ENCODE data around the gene FANCD2. TPM values are rescaled to one million over a fixed set of nuclear protein-coding genes. Genes with fewer than 3 reads are reported as not detected.

FANCD2 gene
- total and polyA plus RNA-seq, 2 experiments from 2014 or later = 61.5 to 71.6 TPM

DNA sequence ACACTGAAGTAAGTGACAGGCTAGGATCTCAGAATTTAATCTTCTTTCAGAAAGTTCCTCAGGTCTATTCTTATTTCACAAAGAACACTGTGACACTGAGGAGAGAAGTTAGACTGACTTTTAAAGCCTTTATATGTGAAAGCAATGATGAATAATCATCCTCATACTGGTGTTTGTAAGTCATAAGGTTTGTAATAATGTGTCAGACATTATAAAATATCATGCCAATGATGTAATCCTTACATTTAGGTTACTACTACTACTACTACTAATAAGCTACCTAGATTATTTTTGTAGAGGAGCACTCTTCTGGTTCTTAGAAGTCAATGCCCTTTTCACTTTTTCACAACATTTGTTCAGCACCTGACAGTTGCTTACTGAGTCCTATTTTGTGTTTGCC, 48.4 kb downstream of the FANCD2 start:
- Histone ChIP-seq H3F3A (replicated peaks; ENCODE audit: low read depth) (no peaks in the 10 kb centered on the region), H3K79me2 (replicated peaks; ENCODE audit: insufficient read depth) (no peaks in the 10 kb centered on the region), H3K27me3 (ENCODE audit: insufficient read depth) (no peaks in the 10 kb centered on the region), H2AFZ (no peak overlapping the region), H3K9me2 (ENCODE audit: insufficient read depth) (no peaks in the 10 kb centered on the region), H3K36me3 (ENCODE audit: insufficient read depth) (peaks cover 31% of the 10 kb centered on the region), H3K27ac (ENCODE audit: low read depth) (no peak overlapping the region), H3K4me1 (ENCODE audit: insufficient read depth) (no peaks in the 10 kb centered on the region), H3K4me2 (no peak overlapping the region), H3K4me3 (no peak overlapping the region), H4K20me1 (replicated peaks; ENCODE audit: insufficient read depth) (no peaks in the 10 kb centered on the region)
- H3K27me3 Mint-ChIP-seq (ENCODE audit: insufficient read depth, low read depth, poor library complexity) = peaks cover 2% of the 10 kb centered on the region
- H3K4me1 Mint-ChIP-seq = no peaks in the 10 kb centered on the region
- no peak overlapping the region for H3K27ac Mint-ChIP-seq
- ATAC-seq (no peak), DNase-seq (ENCODE audit: low spot score) (no peak)
- no peaks in the 10 kb centered on the region for H3K9me3 Mint-ChIP-seq
- H3K4me3 Mint-ChIP-seq = no peak overlapping the region
- H3K36me3 Mint-ChIP-seq (ENCODE audit: low read depth) = peaks cover 54% of the 10 kb centered on the region
- TF ChIP-seq CREB1 (CRISPR knock-in tag; IDR thresholded peaks at IDR 0.05; ENCODE audit: low read depth) = no peak

DNA sequence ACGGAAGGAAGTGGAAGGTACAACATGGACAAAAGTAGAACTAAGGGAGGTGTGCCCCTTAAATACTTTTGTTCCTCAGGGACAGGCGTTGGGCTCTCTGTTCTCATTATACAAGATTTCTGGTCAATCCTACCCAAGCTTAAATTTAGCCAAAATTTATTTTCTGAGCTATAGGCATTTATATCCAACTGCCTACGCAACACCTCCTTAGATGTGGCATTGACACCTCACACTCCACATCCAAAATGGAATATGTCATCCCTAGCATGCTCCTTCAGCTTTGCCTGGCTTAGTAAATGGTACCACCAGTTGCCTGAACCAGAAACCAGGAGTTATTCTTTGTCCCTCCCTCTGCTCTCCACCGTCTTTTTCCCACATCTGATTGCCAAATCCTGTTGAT, 55.6 kb downstream of the FANCD2 start:
- ATAC-seq = no peak

More for the DNA sequence above, 55.6 kb downstream of the FANCD2 start:
- Mint-ChIP-seq H3K9me3 (no peaks in the 10 kb centered on the region), H3K27ac (no peak overlapping the region), H3K27me3 (ENCODE audit: insufficient read depth, low read depth, poor library complexity) (peaks cover 2% of the 10 kb centered on the region), H3K36me3 (ENCODE audit: low read depth) (peaks cover 72% of the 10 kb centered on the region), H3K4me1 (no peaks in the 10 kb centered on the region), H3K4me3 (no peak overlapping the region)
- Histone ChIP-seq H2AFZ (no peak overlapping the region), H4K20me1 (replicated peaks; ENCODE audit: insufficient read depth) (no peaks in the 10 kb centered on the region; the same call in 1 of the 2 replicates), H3K4me2 (no peak overlapping the region), H3K9me2 (ENCODE audit: insufficient read depth) (no peaks in the 10 kb centered on the region), H3K27me3 (ENCODE audit: insufficient read depth) (no peaks in the 10 kb centered on the region), H3K4me3 (no peak overlapping the region), H3K27ac (ENCODE audit: low read depth) (no peak overlapping the region), H3K79me2 (replicated peaks; ENCODE audit: insufficient read depth) (no peaks in the 10 kb centered on the region), H3F3A (replicated peaks; ENCODE audit: low read depth) (peaks cover 3% of the 10 kb centered on the region; the same call in 1 of the 2 replicates), H3K36me3 (ENCODE audit: insufficient read depth) (peaks cover 68% of the 10 kb centered on the region), H3K4me1 (ENCODE audit: insufficient read depth) (no peaks in the 10 kb centered on the region)
- TF ChIP-seq STAT1 (IDR thresholded peaks at IDR 0.05; ENCODE audit: unreplicated experiment) (no peak), REST (IDR thresholded peaks at IDR 0.05; ENCODE audit: unreplicated experiment) (no peak), NANOG (IDR thresholded peaks at IDR 0.05; ENCODE audit: borderline replicate concordance) (no peak), ZNF462 (CRISPR knock-in tag; IDR thresholded peaks at IDR 0.05) (no peak), EZH2 (IDR thresholded peaks at IDR 0.05; ENCODE audit: low read depth, unreplicated experiment) (no peak), POLR2AphosphoS5 (IDR thresholded peaks at IDR 0.05; ENCODE audit: low read depth) (no peak), EZH2phosphoT487 (IDR thresholded peaks at IDR 0.05; ENCODE audit: unreplicated experiment) (no peak), CREB1 (CRISPR knock-in tag; IDR thresholded peaks at IDR 0.05; ENCODE audit: low read depth) (no peak)
- TF ChIP-seq, protein P1, sequence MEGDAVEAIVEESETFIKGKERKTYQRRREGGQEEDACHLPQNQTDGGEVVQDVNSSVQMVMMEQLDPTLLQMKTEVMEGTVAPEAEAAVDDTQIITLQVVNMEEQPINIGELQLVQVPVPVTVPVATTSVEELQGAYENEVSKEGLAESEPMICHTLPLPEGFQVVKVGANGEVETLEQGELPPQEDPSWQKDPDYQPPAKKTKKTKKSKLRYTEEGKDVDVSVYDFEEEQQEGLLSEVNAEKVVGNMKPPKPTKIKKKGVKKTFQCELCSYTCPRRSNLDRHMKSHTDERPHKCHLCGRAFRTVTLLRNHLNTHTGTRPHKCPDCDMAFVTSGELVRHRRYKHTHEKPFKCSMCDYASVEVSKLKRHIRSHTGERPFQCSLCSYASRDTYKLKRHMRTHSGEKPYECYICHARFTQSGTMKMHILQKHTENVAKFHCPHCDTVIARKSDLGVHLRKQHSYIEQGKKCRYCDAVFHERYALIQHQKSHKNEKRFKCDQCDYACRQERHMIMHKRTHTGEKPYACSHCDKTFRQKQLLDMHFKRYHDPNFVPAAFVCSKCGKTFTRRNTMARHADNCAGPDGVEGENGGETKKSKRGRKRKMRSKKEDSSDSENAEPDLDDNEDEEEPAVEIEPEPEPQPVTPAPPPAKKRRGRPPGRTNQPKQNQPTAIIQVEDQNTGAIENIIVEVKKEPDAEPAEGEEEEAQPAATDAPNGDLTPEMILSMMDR (conservative IDR thresholded peaks at IDR 0.05; ENCODE audit: low read depth in 2 of 2) = no peak
- DNase-seq (ENCODE audit: low spot score) = no peak
